HEK293 (cell line): ENCODE measurements around the gene MTRF1L.

Experiments used
- CTCF ChIA-PET: fragments of 350-600 bp; formaldehyde crosslinking; extraction: SDS; loops from one replicate; lab custom pipeline; 2021; ENCODE audit warnings: antibody characterized with exemption; lab: Yijun Ruan, JAX
- POLR2A ChIA-PET: fragments of 300-600 bp; formaldehyde crosslinking; extraction: SDS; loops from one replicate; lab custom pipeline; 2020; ENCODE audit warnings: antibody characterized with exemption, inconsistent platforms; lab: Yijun Ruan, JAX
- H3K27ac ChIP-seq: fragments of 200-500 bp; sonication (Bioruptor generic); 2 replicates; pipeline ENCODE4 v1.5.1; 2014; ENCODE audit warnings: low read depth, low read length, control low read depth, inconsistent platforms; ENCODE audit errors: extremely low read depth
- H3K36me3 ChIP-seq, 2 experiments: fragments of 200-500 bp in 1 of 2; sonication (Bioruptor generic) in 1 of 2; 1 replicate in 1 of 2; 2 replicates in 1 of 2; pipeline ENCODE4 v1.5.1; 2014 to 2017; ENCODE audit warnings: inconsistent platforms in 2 of 2, low read length in 2 of 2; ENCODE audit not compliant: control insufficient read depth in 2 of 2, insufficient read depth in 1 of 2
- H3K4me1 ChIP-seq: fragments of 200-500 bp; sonication (Bioruptor generic); 2 replicates; pipeline ENCODE4 v1.5.1; 2014; ENCODE audit warnings: mild to moderate bottlenecking, low read length, inconsistent platforms; ENCODE audit not compliant: control insufficient read depth, insufficient read depth
- H3K4me3 ChIP-seq: 2 replicates; pipeline ENCODE4 v1.5.1; 2011; ENCODE audit warnings: low read depth, mild to moderate bottlenecking, control low read depth, low read length, moderate library complexity
- H3K9me3 ChIP-seq: fragments of 200-500 bp; sonication (Bioruptor generic); 2 replicates; pipeline ENCODE4 v1.5.1; 2014; ENCODE audit warnings: low read depth, low read length, inconsistent platforms; ENCODE audit not compliant: control insufficient read depth, insufficient read depth
- GLI4 ChIP-seq: fragments of 450-650 bp; formaldehyde crosslinking; IDR thresholded peaks from 2 replicates; pipeline ENCODE4 v1.5.1; 2016; ENCODE audit warnings: missing biosample characterization, missing genetic modification characterization
- KLF10 ChIP-seq: fragments of 450-650 bp; IDR thresholded peaks from 2 replicates; pipeline ENCODE4 v1.5.1; 2018; ENCODE audit warnings: missing biosample characterization, mild to moderate bottlenecking, missing genetic modification characterization
- KLF7 ChIP-seq: fragments of 450-650 bp; formaldehyde crosslinking; IDR thresholded peaks from 2 replicates; pipeline ENCODE4 v1.5.1; 2016; ENCODE audit warnings: missing biosample characterization, missing genetic modification characterization, borderline replicate concordance
- PRDM4 ChIP-seq: fragments of 450-650 bp; formaldehyde crosslinking; IDR thresholded peaks from 2 replicates; pipeline ENCODE4 v1.5.1; 2017; ENCODE audit warnings: missing biosample characterization, missing genetic modification characterization
- SALL2 ChIP-seq: fragments of 450-650 bp; formaldehyde crosslinking; IDR thresholded peaks from 2 replicates; pipeline ENCODE4 v1.5.0; 2017; ENCODE audit warnings: missing biosample characterization, mild to moderate bottlenecking, missing genetic modification characterization, borderline replicate concordance
- ZFP3 ChIP-seq: fragments of 450-650 bp; formaldehyde crosslinking; IDR thresholded peaks from 2 replicates; pipeline ENCODE4 v1.5.1; 2016; ENCODE audit warnings: low read depth, missing biosample characterization, missing genetic modification characterization
- ZNF16 ChIP-seq: fragments of 450-650 bp; formaldehyde crosslinking; IDR thresholded peaks from 2 replicates; pipeline ENCODE4 v1.5.1; 2016; ENCODE audit warnings: low read depth, missing biosample characterization, missing genetic modification characterization
- ZNF280D ChIP-seq: fragments of 450-650 bp; formaldehyde crosslinking; IDR thresholded peaks from 2 replicates; pipeline ENCODE4 v1.5.1; 2016; ENCODE audit warnings: missing biosample characterization, missing genetic modification characterization
- ZNF394 ChIP-seq: fragments of 450-650 bp; formaldehyde crosslinking; IDR thresholded peaks from 2 replicates; pipeline ENCODE4 v1.5.1; 2016; ENCODE audit warnings: missing biosample characterization, missing genetic modification characterization, mild to moderate bottlenecking, moderate library complexity, borderline replicate concordance
- ZNF473 ChIP-seq: fragments of 450-650 bp; formaldehyde crosslinking; IDR thresholded peaks from 2 replicates; pipeline ENCODE4 v1.5.1; 2017; ENCODE audit warnings: missing biosample characterization, missing genetic modification characterization
- ZNF48 ChIP-seq: fragments of 450-650 bp; formaldehyde crosslinking; IDR thresholded peaks from 2 replicates; pipeline ENCODE4 v1.5.1; 2016; ENCODE audit warnings: missing biosample characterization, missing genetic modification characterization
- ZNF571 ChIP-seq: fragments of 450-650 bp; formaldehyde crosslinking; IDR thresholded peaks from 2 replicates; pipeline ENCODE4 v1.5.0; 2017; ENCODE audit warnings: missing biosample characterization, missing genetic modification characterization
- ZNF654 ChIP-seq: fragments of 450-650 bp; formaldehyde crosslinking; IDR thresholded peaks from 2 replicates; pipeline ENCODE4 v1.5.1; 2016; ENCODE audit warnings: low read depth, missing biosample characterization, missing genetic modification characterization
- TF ChIP-seq, protein P1 (sequence below): fragments of 450-650 bp; formaldehyde crosslinking; IDR thresholded peaks from 2 replicates; pipeline ENCODE4 v1.5.1; 2016; ENCODE audit warnings: missing biosample characterization, missing genetic modification characterization

Gene MTRF1L

DNA sequence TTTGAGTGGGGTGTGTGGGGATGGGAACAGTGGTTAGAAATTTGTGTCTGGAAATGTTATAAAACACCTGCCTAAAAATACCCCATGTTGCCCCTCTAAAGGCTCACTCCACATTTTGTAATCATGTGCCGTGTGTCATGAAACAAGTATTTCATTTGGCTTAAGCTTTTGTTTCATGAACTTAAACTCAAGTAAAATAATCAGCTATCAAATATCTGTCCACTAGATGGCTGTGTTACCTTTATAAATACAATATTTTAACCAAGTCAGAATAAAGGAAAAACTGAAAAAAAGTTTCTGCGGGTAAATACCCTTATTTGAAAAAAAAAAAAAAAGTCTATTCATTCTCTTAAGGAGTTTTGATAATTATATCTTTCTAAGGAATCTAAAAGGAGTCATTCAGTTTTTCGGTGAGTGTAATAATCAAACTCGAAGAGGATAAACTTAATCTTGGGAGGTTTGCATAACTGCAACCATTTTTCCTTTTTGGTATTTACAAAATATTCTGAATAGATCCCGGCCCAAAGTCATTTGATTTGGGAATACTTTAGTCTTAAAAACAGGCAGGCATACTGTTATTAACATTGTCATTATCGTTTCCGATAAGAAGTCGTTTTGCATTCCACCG is 29.9 kb upstream of the MTRF1L start:
- ChIA-PET POLR2A (no interaction called here), CTCF (interaction anchor here (0.6 to 3.9 kb wide), 21 partner anchors 8 to 1516 kb away, joined by 3 to 18 read pairs (median 4); no protein-coding TSS in a partner anchor)
- Histone ChIP-seq H3K9me3 (no peaks in the 10 kb centered on the region), H3K27ac (no peak overlapping the region), H3K4me1 (peaks cover 8% of the 10 kb centered on the region; the same call in 1 of the 2 replicates), H3K4me3 (no peak overlapping the region), H3K36me3 (no peaks in the 10 kb centered on the region)
- no peak for TF ChIP-seq ZFP3 (tag by site-specific recombination)
- no peak for TF ChIP-seq GLI4 (tag by site-specific recombination)
- TF ChIP-seq ZNF16 (tag by site-specific recombination) = no peak
- TF ChIP-seq ZNF654 (tag by site-specific recombination) = peak; percentile 71

- ChIA-PET POLR2A (no interaction called here), CTCF (interaction anchor here (0.7 to 3.9 kb wide), 8 partner anchors 10 to 910 kb away, joined by 3 to 18 read pairs (median 6); no protein-coding TSS in a partner anchor)
- TF ChIP-seq ZNF571 (no peak), ZNF280D (tag by site-specific recombination) (no peak), ZNF394 (tag by site-specific recombination) (no peak), PRDM4 (tag by site-specific recombination) (no peak), ZNF48 (no peak), KLF7 (tag by site-specific recombination) (no peak), ZNF473 (no peak), SALL2 (tag by site-specific recombination) (no peak), KLF10 (tag by site-specific recombination) (no peak)
- TF ChIP-seq, protein P1, sequence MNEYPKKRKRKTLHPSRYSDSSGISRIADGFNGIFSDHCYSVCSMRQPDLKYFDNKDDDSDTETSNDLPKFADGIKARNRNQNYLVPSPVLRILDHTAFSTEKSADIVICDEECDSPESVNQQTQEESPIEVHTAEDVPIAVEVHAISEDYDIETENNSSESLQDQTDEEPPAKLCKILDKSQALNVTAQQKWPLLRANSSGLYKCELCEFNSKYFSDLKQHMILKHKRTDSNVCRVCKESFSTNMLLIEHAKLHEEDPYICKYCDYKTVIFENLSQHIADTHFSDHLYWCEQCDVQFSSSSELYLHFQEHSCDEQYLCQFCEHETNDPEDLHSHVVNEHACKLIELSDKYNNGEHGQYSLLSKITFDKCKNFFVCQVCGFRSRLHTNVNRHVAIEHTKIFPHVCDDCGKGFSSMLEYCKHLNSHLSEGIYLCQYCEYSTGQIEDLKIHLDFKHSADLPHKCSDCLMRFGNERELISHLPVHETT = no peak
- Histone ChIP-seq H3K27ac (no peak overlapping the region), H3K36me3 (no peaks in the 10 kb centered on the region), H3K4me3 (no peak overlapping the region), H3K9me3 (no peaks in the 10 kb centered on the region), H3K4me1 (peaks cover 8% of the 10 kb centered on the region; the same call in 1 of the 2 replicates)
Measured at GRCh38 chr6:153031335-153031955, 28.9 kb upstream of the MTRF1L start.
